ENCODE data around the gene NRIP2.

The NRIP2 gene

DNA sequence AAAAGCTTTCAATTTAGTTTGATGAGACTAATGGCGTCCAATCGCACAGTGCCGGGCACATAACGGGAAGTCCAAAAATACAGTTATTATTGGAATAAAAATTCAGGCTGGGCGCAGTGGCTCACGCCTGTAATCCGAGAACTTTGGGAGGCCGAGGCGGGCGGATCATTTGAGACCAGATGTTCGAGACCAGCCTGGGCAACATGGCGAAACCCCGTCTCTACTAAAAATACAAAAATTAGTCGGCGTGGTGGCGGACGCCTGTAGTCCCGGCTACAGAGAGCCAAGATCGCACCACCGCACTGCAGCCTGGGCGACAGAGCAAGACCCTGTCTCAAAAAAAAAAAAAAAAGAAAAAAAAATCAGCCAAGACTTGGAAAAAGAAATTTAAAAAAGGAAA lies 41.3 kb downstream of the NRIP2 start:
- Histone ChIP-seq H3K9me3 (ENCODE audit: low read length) (no peaks in the 10 kb centered on the region), H3K9ac (ENCODE audit: low read length) (no peak overlapping the region), H3K36me3 (ENCODE audit: insufficient read depth, low read length) (peaks cover 21% of the 10 kb centered on the region), H3F3A (ENCODE audit: insufficient read depth, low read length) (no peaks in the 10 kb centered on the region), H3K27ac (ENCODE audit: low read depth, low read length, poor library complexity, severe bottlenecking) (no peak overlapping the region), H4K20me1 (ENCODE audit: insufficient read depth, low read length) (no peaks in the 10 kb centered on the region), H3K27me3 (ENCODE audit: insufficient read depth, low read length) (no peaks in the 10 kb centered on the region; the same call in 1 of the 2 replicates), H3K4me2 (ENCODE audit: low read length) (no peak overlapping the region), H2AFZ (ENCODE audit: low read length) (no peak overlapping the region), H3K9me2 (ENCODE audit: low read depth, low read length) (no peaks in the 10 kb centered on the region), H3K4me3 (ENCODE audit: low read depth, low read length, poor library complexity, severe bottlenecking) (no peak overlapping the region), H3K79me2 (ENCODE audit: insufficient read depth, low read length) (peaks cover 12% of the 10 kb centered on the region), H3K4me1 (ENCODE audit: insufficient read depth, low read length, severe bottlenecking) (peaks cover 23% of the 10 kb centered on the region)
- TF ChIP-seq, protein P1, sequence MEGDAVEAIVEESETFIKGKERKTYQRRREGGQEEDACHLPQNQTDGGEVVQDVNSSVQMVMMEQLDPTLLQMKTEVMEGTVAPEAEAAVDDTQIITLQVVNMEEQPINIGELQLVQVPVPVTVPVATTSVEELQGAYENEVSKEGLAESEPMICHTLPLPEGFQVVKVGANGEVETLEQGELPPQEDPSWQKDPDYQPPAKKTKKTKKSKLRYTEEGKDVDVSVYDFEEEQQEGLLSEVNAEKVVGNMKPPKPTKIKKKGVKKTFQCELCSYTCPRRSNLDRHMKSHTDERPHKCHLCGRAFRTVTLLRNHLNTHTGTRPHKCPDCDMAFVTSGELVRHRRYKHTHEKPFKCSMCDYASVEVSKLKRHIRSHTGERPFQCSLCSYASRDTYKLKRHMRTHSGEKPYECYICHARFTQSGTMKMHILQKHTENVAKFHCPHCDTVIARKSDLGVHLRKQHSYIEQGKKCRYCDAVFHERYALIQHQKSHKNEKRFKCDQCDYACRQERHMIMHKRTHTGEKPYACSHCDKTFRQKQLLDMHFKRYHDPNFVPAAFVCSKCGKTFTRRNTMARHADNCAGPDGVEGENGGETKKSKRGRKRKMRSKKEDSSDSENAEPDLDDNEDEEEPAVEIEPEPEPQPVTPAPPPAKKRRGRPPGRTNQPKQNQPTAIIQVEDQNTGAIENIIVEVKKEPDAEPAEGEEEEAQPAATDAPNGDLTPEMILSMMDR (IDR thresholded peaks at IDR 0.05; ENCODE audit: low read length): no peak
- no peak for TF ChIP-seq EZH2 (IDR thresholded peaks at IDR 0.05; ENCODE audit: borderline replicate concordance, low read length)

- H3K9ac ChIP-seq (ENCODE audit: low read length): no peak overlapping the region
- no peak overlapping the region for H3K4me2 ChIP-seq (ENCODE audit: low read length)
- peaks cover 12% of the 10 kb centered on the region for H3K79me2 ChIP-seq (ENCODE audit: insufficient read depth, low read length)
- no peak overlapping the region for H3K4me3 ChIP-seq (ENCODE audit: low read depth, low read length, poor library complexity, severe bottlenecking)
- H3F3A ChIP-seq (ENCODE audit: insufficient read depth, low read length): no peaks in the 10 kb centered on the region
- H3K9me2 ChIP-seq (ENCODE audit: low read depth, low read length): no peaks in the 10 kb centered on the region
- no peak overlapping the region for H3K27ac ChIP-seq (ENCODE audit: low read depth, low read length, poor library complexity, severe bottlenecking)
- peaks cover 15% of the 10 kb centered on the region for H3K36me3 ChIP-seq (ENCODE audit: insufficient read depth, low read length)
- TF ChIP-seq, protein P1 (IDR thresholded peaks at IDR 0.05; ENCODE audit: low read length): no peak
- TF ChIP-seq EZH2 (IDR thresholded peaks at IDR 0.05; ENCODE audit: borderline replicate concordance, low read length): no peak
- H4K20me1 ChIP-seq (ENCODE audit: insufficient read depth, low read length): no peaks in the 10 kb centered on the region
- H3K4me1 ChIP-seq (ENCODE audit: insufficient read depth, low read length, severe bottlenecking): peaks cover 23% of the 10 kb centered on the region
- no peaks in the 10 kb centered on the region; the same call in 1 of the 2 replicates for H3K27me3 ChIP-seq (ENCODE audit: insufficient read depth, low read length)
- no peak overlapping the region for H2AFZ ChIP-seq (ENCODE audit: low read length)
- H3K9me3 ChIP-seq (ENCODE audit: low read length): no peaks in the 10 kb centered on the region
Observed at GRCh38 chr12:2792671-2793500, 41.9 kb downstream of the NRIP2 start.

DNA sequence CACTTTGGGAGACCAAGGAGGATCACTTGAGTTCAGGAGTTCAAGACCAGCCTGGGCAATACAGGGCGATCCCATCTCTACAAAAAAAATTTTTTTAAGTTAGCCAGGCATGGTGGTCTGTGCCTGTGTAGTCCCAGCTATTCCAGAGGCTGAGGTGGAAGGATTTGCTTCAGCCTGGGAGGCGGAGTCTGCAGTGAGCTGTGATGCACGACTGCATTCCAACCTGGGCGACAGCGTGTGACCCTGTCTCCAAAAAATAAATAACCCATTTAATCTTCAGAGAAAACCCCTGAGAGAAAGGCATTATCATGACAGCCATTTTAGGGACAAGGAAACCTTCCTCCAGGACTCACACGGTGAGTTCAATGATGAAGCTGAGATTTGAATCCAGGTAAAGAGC lies 43.7 kb downstream of the NRIP2 start:
- Histone ChIP-seq H3K27ac (ENCODE audit: low read depth, low read length, poor library complexity, severe bottlenecking) (no peak overlapping the region), H3K9ac (ENCODE audit: low read length) (no peak overlapping the region), H3K27me3 (ENCODE audit: insufficient read depth, low read length) (no peaks in the 10 kb centered on the region; the same call in 1 of the 2 replicates), H3K79me2 (ENCODE audit: insufficient read depth, low read length) (peaks cover 3% of the 10 kb centered on the region), H3K4me2 (ENCODE audit: low read length) (no peak overlapping the region), H3K36me3 (ENCODE audit: insufficient read depth, low read length) (no peaks in the 10 kb centered on the region; the same call in none of the 2 replicates), H3K4me1 (ENCODE audit: insufficient read depth, low read length, severe bottlenecking) (peaks cover 9% of the 10 kb centered on the region), H3K9me3 (ENCODE audit: low read length) (no peaks in the 10 kb centered on the region), H4K20me1 (ENCODE audit: insufficient read depth, low read length) (no peaks in the 10 kb centered on the region), H3F3A (ENCODE audit: insufficient read depth, low read length) (no peaks in the 10 kb centered on the region), H3K4me3 (ENCODE audit: low read depth, low read length, poor library complexity, severe bottlenecking) (no peak overlapping the region), H3K9me2 (ENCODE audit: low read depth, low read length) (no peaks in the 10 kb centered on the region), H2AFZ (ENCODE audit: low read length) (no peak overlapping the region)
- TF ChIP-seq, protein P1 (IDR thresholded peaks at IDR 0.05; ENCODE audit: low read length): no peak
- no peak for TF ChIP-seq EZH2 (IDR thresholded peaks at IDR 0.05; ENCODE audit: borderline replicate concordance, low read length)

Measured in OCI-LY1 (cell line).